KOPT-K1 (cell line): ENCODE measurements around the gene HACD2.
"Not testable (repeated sequence)": the region's sequence is repeated elsewhere in the genome, so short reads cannot be mapped to it uniquely, and the experiment has no call there.

Experiments used
- H3K27ac ChIP-seq: fragments of 200-600 bp; sonication (generic); 2 replicates; pipeline ENCODE4 v1.5.1; 2016; ENCODE audit warnings: antibody characterized with exemption, mild to moderate bottlenecking, low read depth, low read length; ENCODE audit not compliant: poor library complexity, severe bottlenecking
- H3K36me3 ChIP-seq: fragments of 200-600 bp; sonication (generic); 2 replicates; pipeline ENCODE4 v1.5.1; 2017; ENCODE audit warnings: antibody characterized with exemption, mild to moderate bottlenecking, low read length, moderate library complexity; ENCODE audit not compliant: insufficient read depth
- H3K9me3 ChIP-seq: fragments of 200-600 bp; sonication (generic); 2 replicates; pipeline ENCODE4 v1.5.1; 2017; ENCODE audit warnings: antibody characterized with exemption, low read length, mild to moderate bottlenecking; ENCODE audit not compliant: insufficient read depth, poor library complexity, severe bottlenecking

Gene HACD2

GRCh38 chr3:123505820-123506219 is 79.0 kb downstream of the HACD2 start:
- Histone ChIP-seq H3K27ac (no peak overlapping the region), H3K9me3 (no peaks in the 10 kb centered on the region)

GRCh38 chr3:123503203-123503602 is 81.7 kb downstream of the HACD2 start:
- Histone ChIP-seq H3K27ac (no peak overlapping the region), H3K36me3 (peaks cover 15% of the 10 kb centered on the region; the same call in 1 of the 2 replicates), H3K9me3 (no peaks in the 10 kb centered on the region)

More at GRCh38 chr3:123505820-123506219, 79.0 kb downstream of the HACD2 start:
- 0 out of 2 replicates have a peak, but pooled peaks cover 1% of the 10 kb centered on the region for H3K36me3 ChIP-seq

GRCh38 chr3:123499322-123499721 is 85.5 kb downstream of the HACD2 start:
- peaks cover 17% of the 10 kb centered on the region for H3K36me3 ChIP-seq
- H3K27ac ChIP-seq: no peak overlapping the region
- H3K9me3 ChIP-seq: no peaks in the 10 kb centered on the region

GRCh38 chr3:123498761-123499160 is 86.1 kb downstream of the HACD2 start:
- Histone ChIP-seq H3K9me3 (no peaks in the 10 kb centered on the region), H3K36me3 (peaks cover 20% of the 10 kb centered on the region), H3K27ac (no peak overlapping the region)

GRCh38 chr3:123493912-123494311 is 90.9 kb downstream of the HACD2 start:
- no peaks in the 10 kb centered on the region for H3K9me3 ChIP-seq
- H3K36me3 ChIP-seq: peaks cover 11% of the 10 kb centered on the region
- H3K27ac ChIP-seq: no peak overlapping the region

- H3K9me3 ChIP-seq: no peaks in the 10 kb centered on the region
- peaks cover 5% of the 10 kb centered on the region; the same call in 1 of the 2 replicates for H3K36me3 ChIP-seq
- H3K27ac ChIP-seq: no peak overlapping the region
These were observed 92.8 kb downstream of the HACD2 start for GRCh38 chr3:123491966-123492587.

GRCh38 chr3:123489400-123490004 is 95.4 kb downstream of the HACD2 start:
- H3K36me3 ChIP-seq: 0 out of 2 replicates have a peak, but pooled peaks cover 5% of the 10 kb centered on the region
- H3K9me3 ChIP-seq: no peaks in the 10 kb centered on the region
- no peak overlapping the region for H3K27ac ChIP-seq

- H3K27ac ChIP-seq: no peak overlapping the region
These were observed 96.1 kb downstream of the HACD2 start for GRCh38 chr3:123488645-123489347.

GRCh38 chr3:123487063-123487462 is 97.8 kb downstream of the HACD2 start:
- not testable (repeated sequence) for H3K27ac ChIP-seq, H3K9me3 ChIP-seq

More at GRCh38 chr3:123488645-123489347, 96.1 kb downstream of the HACD2 start:
- Histone ChIP-seq H3K36me3 (no peaks in the 10 kb centered on the region), H3K9me3 (no peaks in the 10 kb centered on the region)

GRCh38 chr3:123486460-123486859 is 98.4 kb downstream of the HACD2 start:
- Histone ChIP-seq H3K9me3 (no peaks in the 10 kb centered on the region), H3K27ac (no peak overlapping the region), H3K36me3 (no peaks in the 10 kb centered on the region)

More at GRCh38 chr3:123487063-123487462, 97.8 kb downstream of the HACD2 start:
- not testable (repeated sequence) for H3K36me3 ChIP-seq

- Histone ChIP-seq H3K36me3 (no peaks in the 10 kb centered on the region), H3K9me3 (no peaks in the 10 kb centered on the region)
These were observed 99.3 kb downstream of the HACD2 start for GRCh38 chr3:123485551-123485950.

GRCh38 chr3:123483146-123483545 is 101.7 kb downstream of the HACD2 start:
- no peaks in the 10 kb centered on the region for H3K9me3 ChIP-seq
- no peak overlapping the region for H3K27ac ChIP-seq
- H3K36me3 ChIP-seq: no peaks in the 10 kb centered on the region

More at GRCh38 chr3:123485551-123485950, 99.3 kb downstream of the HACD2 start:
- H3K27ac ChIP-seq: no peak overlapping the region

GRCh38 chr3:123481722-123482457 is 103.0 kb downstream of the HACD2 start:
- Histone ChIP-seq H3K36me3 (no peaks in the 10 kb centered on the region), H3K9me3 (no peaks in the 10 kb centered on the region), H3K27ac (no peak overlapping the region)

GRCh38 chr3:123481071-123481470 is 103.8 kb downstream of the HACD2 start:
- Histone ChIP-seq H3K9me3 (no peaks in the 10 kb centered on the region), H3K27ac (no peak overlapping the region), H3K36me3 (no peaks in the 10 kb centered on the region)

GRCh38 chr3:123480428-123480827 is 104.4 kb downstream of the HACD2 start:
- no peak overlapping the region for H3K27ac ChIP-seq
- no peaks in the 10 kb centered on the region for H3K9me3 ChIP-seq
- H3K36me3 ChIP-seq: no peaks in the 10 kb centered on the region
